ENCODE results near the gene RFC5. TPM values are rescaled to one million over a fixed set of nuclear protein-coding genes. Genes with fewer than 3 reads are reported as not detected.

Gene RFC5
- total RNA-seq, 1 donor from 2014 or later = 5.8 TPM

DNA sequence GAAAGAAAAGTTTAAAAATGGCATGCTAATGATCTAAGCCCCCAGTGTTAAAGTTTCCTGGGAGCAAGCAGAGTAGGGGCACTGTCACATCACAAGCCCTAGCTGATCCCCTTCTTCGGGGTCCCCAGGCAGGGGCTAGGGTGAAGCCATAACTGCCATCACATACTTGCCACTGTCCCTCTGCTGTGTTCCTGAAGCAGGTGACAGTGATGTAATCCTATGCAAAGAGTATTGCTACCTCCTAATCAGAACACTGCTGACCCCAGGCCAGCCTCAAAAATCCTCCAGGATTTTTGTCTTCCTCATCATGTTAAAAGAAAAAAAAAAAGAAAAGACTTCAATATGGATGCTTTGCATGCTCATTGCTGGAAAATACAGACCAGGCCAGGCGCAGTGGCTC, 1.2 kb upstream of the RFC5 start:
- FAIRE-seq (no peak), DNase-seq (ENCODE audit: low read depth) (no peak)
- Histone ChIP-seq H3K4me1 (ENCODE audit: insufficient read depth, low read length) (peaks cover 5% of the 10 kb centered on the region), H3K9me3 (ENCODE audit: insufficient read depth, low read depth, low read length) (no peaks in the 10 kb centered on the region), H2AFZ (ENCODE audit: low read depth, low read length) (no peak overlapping the region), H3K4me2 (ENCODE audit: low read length) (no peak overlapping the region), H3K27me3 (ENCODE audit: insufficient read depth, low read length) (no peaks in the 10 kb centered on the region), H3K4me3 (ENCODE audit: insufficient read depth, low read depth, low read length) (no peak overlapping the region), H3K27ac (ENCODE audit: low read depth, low read length) (no peak overlapping the region), H4K20me1 (ENCODE audit: insufficient read depth, low read length) (no peaks in the 10 kb centered on the region), H3K36me3 (ENCODE audit: insufficient read depth, low read length) (peaks cover 14% of the 10 kb centered on the region), H3K9ac (ENCODE audit: low read length) (no peak overlapping the region), H3K79me2 (ENCODE audit: insufficient read depth, low read length) (peaks cover 21% of the 10 kb centered on the region)
- H3K4me1 Mint-ChIP-seq (ENCODE audit: low read depth, unreplicated experiment) = no peaks in the 10 kb centered on the region
- H3K36me3 Mint-ChIP-seq (ENCODE audit: low read depth, unreplicated experiment) = no peaks in the 10 kb centered on the region
- no peak overlapping the region for H3K4me3 Mint-ChIP-seq (ENCODE audit: unreplicated experiment)
- H3K27me3 Mint-ChIP-seq (ENCODE audit: low read depth, unreplicated experiment) = no peaks in the 10 kb centered on the region
- no peak overlapping the region for H3K27ac Mint-ChIP-seq (ENCODE audit: unreplicated experiment)
- no peaks in the 10 kb centered on the region for H3K9me3 Mint-ChIP-seq (ENCODE audit: unreplicated experiment)
- TF ChIP-seq, protein P1, sequence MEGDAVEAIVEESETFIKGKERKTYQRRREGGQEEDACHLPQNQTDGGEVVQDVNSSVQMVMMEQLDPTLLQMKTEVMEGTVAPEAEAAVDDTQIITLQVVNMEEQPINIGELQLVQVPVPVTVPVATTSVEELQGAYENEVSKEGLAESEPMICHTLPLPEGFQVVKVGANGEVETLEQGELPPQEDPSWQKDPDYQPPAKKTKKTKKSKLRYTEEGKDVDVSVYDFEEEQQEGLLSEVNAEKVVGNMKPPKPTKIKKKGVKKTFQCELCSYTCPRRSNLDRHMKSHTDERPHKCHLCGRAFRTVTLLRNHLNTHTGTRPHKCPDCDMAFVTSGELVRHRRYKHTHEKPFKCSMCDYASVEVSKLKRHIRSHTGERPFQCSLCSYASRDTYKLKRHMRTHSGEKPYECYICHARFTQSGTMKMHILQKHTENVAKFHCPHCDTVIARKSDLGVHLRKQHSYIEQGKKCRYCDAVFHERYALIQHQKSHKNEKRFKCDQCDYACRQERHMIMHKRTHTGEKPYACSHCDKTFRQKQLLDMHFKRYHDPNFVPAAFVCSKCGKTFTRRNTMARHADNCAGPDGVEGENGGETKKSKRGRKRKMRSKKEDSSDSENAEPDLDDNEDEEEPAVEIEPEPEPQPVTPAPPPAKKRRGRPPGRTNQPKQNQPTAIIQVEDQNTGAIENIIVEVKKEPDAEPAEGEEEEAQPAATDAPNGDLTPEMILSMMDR (IDR thresholded peaks at IDR 0.05; ENCODE audit: insufficient read depth, low read depth, low read length) = no peak
- no peak for TF ChIP-seq EZH2 (IDR thresholded peaks at IDR 0.05; ENCODE audit: insufficient read depth, low read length)

- H3K27ac Mint-ChIP-seq (ENCODE audit: unreplicated experiment) = no peak overlapping the region
- H3K27me3 ChIP-seq (ENCODE audit: insufficient read depth, low read length) = no peaks in the 10 kb centered on the region
- peak overlapping the region; percentile 87 for H3K4me2 ChIP-seq (ENCODE audit: low read length)
- no peaks in the 10 kb centered on the region for H3K9me3 ChIP-seq (ENCODE audit: insufficient read depth, low read depth, low read length)
- TF ChIP-seq, protein P1 (IDR thresholded peaks at IDR 0.05; ENCODE audit: insufficient read depth, low read depth, low read length) = no peak
- no peak for TF ChIP-seq EZH2 (IDR thresholded peaks at IDR 0.05; ENCODE audit: insufficient read depth, low read length)
- peak overlapping the region; percentile 94 for H3K9ac ChIP-seq (ENCODE audit: low read length)
- H3K27ac ChIP-seq (ENCODE audit: low read depth, low read length) = peak overlapping the region; percentile 34
- peaks cover 21% of the 10 kb centered on the region for H3K79me2 ChIP-seq (ENCODE audit: insufficient read depth, low read length)
- peak overlapping the region; percentile 96 for H2AFZ ChIP-seq (ENCODE audit: low read depth, low read length)
- FAIRE-seq = no peak
- peaks cover 5% of the 10 kb centered on the region for H3K4me1 ChIP-seq (ENCODE audit: insufficient read depth, low read length)
- no peaks in the 10 kb centered on the region for H4K20me1 ChIP-seq (ENCODE audit: insufficient read depth, low read length)
- H3K4me1 Mint-ChIP-seq (ENCODE audit: low read depth, unreplicated experiment) = no peaks in the 10 kb centered on the region
- no peaks in the 10 kb centered on the region for H3K36me3 Mint-ChIP-seq (ENCODE audit: low read depth, unreplicated experiment)
- H3K4me3 Mint-ChIP-seq (ENCODE audit: unreplicated experiment) = peak overlapping the region; percentile 90
- no peaks in the 10 kb centered on the region for H3K9me3 Mint-ChIP-seq (ENCODE audit: unreplicated experiment)
- H3K4me3 ChIP-seq (ENCODE audit: insufficient read depth, low read depth, low read length) = peak overlapping the region; percentile 83
- DNase-seq (ENCODE audit: low read depth) = no peak
- H3K27me3 Mint-ChIP-seq (ENCODE audit: low read depth, unreplicated experiment) = no peaks in the 10 kb centered on the region
- peaks cover 18% of the 10 kb centered on the region for H3K36me3 ChIP-seq (ENCODE audit: insufficient read depth, low read length)
These were observed 559 bp upstream of the RFC5 start for GRCh38 chr12:118015944-118016343.

GRCh38 chr12:118017926-118018325, 1.4 kb downstream of the RFC5 start:
- Histone ChIP-seq H3K9ac (ENCODE audit: low read length) (peak overlapping the region; percentile 94), H3K36me3 (ENCODE audit: insufficient read depth, low read length) (peaks cover 18% of the 10 kb centered on the region), H3K79me2 (ENCODE audit: insufficient read depth, low read length) (peaks cover 21% of the 10 kb centered on the region), H3K9me3 (ENCODE audit: insufficient read depth, low read depth, low read length) (no peaks in the 10 kb centered on the region), H4K20me1 (ENCODE audit: insufficient read depth, low read length) (no peaks in the 10 kb centered on the region), H3K27me3 (ENCODE audit: insufficient read depth, low read length) (no peaks in the 10 kb centered on the region), H2AFZ (ENCODE audit: low read depth, low read length) (no peak overlapping the region), H3K27ac (ENCODE audit: low read depth, low read length) (no peak overlapping the region), H3K4me2 (ENCODE audit: low read length) (peak overlapping the region; percentile 87), H3K4me3 (ENCODE audit: insufficient read depth, low read depth, low read length) (no peak overlapping the region), H3K4me1 (ENCODE audit: insufficient read depth, low read length) (peaks cover 5% of the 10 kb centered on the region)
- peak overlapping the region; percentile 36 for H3K4me3 Mint-ChIP-seq (ENCODE audit: unreplicated experiment)
- H3K27ac Mint-ChIP-seq (ENCODE audit: unreplicated experiment) = no peak overlapping the region
- FAIRE-seq = no peak
- TF ChIP-seq, protein P1 (IDR thresholded peaks at IDR 0.05; ENCODE audit: insufficient read depth, low read depth, low read length) = no peak
- TF ChIP-seq EZH2 (IDR thresholded peaks at IDR 0.05; ENCODE audit: insufficient read depth, low read length) = no peak
- no peaks in the 10 kb centered on the region for H3K9me3 Mint-ChIP-seq (ENCODE audit: unreplicated experiment)
- DNase-seq (ENCODE audit: low read depth) = no peak
- H3K4me1 Mint-ChIP-seq (ENCODE audit: low read depth, unreplicated experiment) = no peaks in the 10 kb centered on the region
- no peaks in the 10 kb centered on the region for H3K36me3 Mint-ChIP-seq (ENCODE audit: low read depth, unreplicated experiment)
- no peaks in the 10 kb centered on the region for H3K27me3 Mint-ChIP-seq (ENCODE audit: low read depth, unreplicated experiment)
